Right kidney (tissue), 1 donor: Measurements from ENCODE around the gene DNAH11.

ENCODE experiments used
- DNase-seq: peaks from one replicate; pipeline ENCODE4 v3.0.0-alpha.2; 2016

DNAH11 gene

DNA sequence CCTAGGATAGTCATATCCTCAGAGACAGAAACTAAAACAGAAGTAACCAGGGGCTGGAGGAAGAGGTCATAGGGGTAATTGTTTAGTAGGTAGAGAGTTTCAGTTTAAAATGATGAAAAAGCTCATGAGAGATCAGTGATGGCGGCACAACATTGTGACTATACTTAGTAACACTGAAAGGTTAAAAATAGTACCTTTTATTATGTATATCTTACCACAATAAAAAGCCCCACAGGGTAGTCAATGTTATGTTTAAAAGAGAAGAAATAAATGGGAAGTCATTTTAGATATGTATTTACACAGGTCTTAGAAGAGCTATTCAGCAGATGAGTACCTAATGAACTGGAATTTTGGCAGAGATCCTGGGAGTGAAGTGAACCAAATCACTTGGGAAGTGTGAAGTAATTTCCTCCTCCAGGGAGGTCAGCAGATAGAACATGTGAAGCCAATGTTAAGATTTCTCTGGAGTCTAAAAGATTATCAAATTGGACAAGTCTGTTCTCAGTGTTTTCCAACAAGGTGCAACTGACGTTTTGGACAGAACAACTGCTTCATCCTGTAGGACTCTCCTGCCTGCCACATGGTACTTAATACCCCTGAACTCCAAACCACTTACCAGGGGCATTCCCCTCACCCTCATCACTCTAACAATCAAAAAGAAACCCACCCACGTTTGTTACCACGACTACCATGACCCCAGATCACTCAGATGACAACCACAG is 396.5 kb downstream of the DNAH11 start:
- no peak for DNase-seq

DNA sequence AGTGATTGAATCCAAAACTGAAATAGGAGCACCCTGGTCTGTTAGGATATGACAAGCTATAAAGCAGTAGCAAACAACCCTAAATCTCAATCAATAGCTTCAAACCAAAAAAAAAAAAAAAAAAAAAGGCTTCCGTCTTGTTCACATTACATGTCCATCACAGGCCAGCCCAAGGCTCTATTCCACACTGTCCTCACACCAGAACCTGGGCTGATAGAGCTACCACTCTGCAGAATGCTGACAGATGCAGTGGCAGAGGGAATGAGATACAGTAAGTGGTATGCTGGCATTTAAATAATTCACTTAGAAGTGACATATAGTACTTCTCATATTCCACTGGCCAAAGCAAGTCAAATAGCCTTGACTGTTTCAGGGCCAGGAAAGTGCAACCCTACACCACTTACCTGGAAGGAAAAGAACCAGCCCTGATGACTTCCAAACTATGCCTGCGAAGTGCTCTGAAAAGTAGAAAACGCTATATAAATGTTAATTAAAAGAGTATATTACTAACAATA is 397.1 kb downstream of the DNAH11 start:
- no peak for DNase-seq

DNA sequence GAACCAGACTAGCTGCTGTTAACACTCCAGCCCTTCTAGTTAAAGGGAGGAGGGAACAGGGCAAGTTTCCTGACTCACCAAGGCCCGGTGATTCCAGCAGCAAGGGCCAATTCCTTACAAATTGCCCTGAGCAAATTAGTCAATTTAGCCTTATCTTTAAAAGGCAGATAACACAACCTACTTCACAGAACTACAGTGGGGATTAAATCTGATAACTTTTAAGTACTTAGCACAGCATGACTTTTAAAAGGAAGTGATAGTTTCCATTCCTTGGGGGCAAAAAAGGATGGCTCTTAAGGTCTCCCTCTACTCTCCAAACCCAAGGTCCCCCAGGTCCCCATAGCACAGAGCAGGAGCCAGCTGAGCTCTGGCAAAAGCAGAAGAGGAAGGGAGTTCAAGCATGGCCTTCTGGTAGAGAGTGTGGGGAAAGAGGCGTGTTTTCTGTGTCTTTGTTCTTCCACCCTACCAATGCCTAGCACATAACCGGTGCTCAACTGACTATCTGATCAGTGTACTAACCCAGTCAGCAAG is 398.8 kb downstream of the DNAH11 start:
- no peak for DNase-seq

DNA sequence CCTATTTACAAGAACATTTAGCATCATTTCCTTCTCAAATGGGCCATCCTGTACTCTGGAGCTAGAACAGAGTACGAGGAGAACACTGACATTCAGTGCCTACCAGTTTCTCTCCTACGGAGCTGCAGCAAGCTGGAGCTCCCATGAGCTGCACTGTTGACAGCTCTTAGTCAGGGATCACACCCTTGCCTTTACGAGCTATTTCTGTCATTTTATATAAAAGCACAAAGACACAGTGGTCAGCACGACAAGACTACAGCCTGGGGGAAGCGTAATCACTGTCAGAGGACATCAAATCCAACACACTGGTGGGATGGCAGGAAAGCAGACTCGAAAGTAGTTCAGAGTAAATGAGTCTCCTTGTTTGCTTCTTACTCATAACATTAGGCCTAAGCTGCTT is 400.1 kb downstream of the DNAH11 start:
- DNase-seq: no peak

DNA sequence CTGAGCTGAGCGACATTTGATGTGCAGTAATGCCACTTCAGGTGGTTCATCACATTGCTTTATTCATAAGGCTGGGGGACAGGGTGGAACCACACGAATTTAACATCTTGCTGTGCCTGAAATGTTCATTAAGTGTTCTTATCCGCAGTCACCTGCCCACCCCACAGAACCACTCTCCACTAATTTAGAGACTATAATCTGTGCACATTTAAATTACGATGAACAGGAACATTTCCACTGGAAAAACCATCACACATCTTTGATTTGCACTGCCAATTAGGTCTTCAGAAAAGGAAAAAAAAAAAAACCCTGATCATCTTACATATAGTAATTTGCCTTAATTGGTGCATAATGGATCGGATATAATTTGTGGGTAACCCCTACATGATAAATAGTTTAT is 400.6 kb downstream of the DNAH11 start:
- no peak for DNase-seq

DNA sequence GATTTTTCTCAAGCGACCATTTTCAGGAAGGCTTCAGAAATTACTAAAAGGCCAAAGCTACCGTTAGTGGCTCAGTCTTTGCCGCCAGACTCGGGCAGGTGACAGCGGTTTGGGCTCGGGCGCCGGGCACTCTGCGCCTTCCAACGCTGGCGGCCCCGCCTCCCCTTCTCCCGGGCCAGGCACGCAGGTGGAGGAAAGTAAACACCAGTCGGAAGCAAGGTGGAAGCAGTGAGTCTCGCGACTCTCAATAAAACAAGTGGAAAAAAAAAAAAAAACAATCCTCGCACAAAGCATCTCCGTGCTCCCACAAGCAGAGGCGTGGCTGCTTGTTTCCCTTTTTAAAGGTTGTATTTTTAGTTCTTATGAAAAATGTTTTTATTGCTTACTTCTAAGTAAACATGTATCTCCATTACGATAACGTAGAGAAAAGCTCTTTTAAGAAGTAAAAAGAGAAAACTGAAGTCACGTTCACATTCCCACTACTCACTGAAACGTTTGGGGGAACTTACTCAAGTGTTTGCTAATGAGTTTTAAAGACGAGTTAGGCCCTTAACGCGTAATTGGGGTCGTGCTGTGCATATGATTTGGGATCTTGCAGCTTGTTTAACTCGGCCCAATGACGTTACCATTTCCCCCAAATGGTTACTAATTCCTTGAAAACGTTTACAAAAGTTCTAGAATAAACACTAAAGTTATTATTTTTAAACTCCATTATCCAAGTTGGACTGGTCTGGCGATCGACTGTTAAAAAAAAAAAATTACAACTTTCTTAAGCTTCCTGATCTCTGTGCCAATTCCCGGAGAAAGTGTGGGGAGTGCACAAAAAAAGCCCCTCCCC is 402.0 kb downstream of the DNAH11 start:
- DNase-seq: peak; percentile 61

DNA sequence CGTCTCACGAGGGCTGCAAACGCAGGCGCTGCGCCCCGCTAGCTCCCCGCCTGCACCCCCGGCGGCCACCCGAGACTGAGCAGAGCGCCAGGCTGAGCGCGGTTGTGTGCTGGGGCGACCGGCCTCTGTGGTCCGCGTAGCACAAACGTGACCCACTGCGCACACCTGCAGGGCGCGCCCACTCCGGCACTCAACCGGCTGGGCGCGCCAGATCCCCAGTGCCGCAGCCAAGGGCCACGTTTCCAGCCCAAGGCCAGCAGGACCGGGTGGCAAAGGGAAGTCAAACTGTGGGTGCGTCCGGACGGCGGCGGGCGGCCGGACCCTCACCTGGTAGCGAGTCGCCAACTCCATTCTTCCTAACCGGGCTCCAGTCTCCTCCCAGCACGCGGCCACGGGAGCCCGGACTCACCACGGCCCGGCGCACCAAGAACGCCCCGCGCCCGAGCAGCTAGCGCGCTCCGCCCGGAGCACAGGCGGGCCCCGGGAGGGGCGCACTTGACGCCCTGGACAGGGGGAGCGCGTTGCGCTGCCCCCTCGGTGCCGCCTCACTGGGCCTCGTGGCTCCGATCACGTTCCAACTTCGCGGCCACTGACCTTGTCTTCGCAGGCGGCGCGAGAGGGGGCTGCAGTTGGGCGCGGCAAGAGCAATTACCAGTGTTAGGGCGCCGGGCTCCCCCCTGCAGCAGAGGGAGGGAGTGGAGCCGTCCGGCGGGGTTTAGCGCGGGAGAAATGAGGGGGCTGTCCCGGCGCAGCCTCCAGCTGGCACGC is 402.8 kb downstream of the DNAH11 start, which contains the start of gene CDCA7L:
Gene CDCA7L (minus strand): TSS at position 446 of the 768 bp plus-strand sequence. CDS start 95 bp downstream, at position 351.
- DNase-seq: peak; percentile 98

DNA sequence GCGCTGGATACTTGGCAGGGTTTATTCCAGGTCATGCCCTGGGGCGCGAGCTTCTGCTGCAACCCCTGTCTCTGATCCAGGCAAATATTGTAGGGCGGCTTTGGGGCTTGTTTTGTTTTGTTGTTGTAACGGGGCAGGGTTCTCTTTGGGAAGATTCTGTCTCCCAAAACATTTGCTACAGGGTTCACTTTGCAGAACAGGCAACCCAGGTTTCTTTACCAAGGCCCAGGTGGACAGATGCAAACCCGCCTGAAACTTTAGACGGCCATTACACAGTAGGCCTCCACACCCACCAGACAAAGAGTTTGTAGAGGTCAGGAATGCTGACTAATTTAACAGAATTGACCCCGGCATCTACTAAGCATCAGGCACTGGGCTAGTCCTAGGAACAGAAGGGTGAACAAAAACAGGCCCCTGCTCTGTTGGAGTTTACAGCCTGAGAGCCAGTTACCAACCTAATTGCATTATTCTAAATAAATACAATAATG is 403.4 kb downstream of the DNAH11 start:
- no peak for DNase-seq

DNA sequence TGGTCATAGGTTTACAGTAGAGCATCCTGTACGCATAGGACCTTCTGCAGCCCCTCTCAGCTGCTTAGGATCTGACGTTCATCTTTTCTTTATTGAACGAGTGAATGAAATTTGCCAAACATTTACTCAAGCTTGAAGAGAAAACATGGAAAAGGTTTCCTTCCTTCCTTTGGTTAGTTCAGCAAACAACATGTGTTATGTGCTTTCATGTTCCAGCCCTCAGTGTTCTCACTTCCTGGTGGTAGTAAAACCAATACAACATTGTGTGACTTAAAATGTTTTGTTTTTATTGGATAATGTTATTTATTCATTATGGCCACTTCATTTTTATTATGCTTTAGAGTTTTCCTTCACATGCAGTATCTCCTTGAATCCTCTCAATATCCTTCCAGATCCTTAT is 404.2 kb downstream of the DNAH11 start:
- DNase-seq: no peak

DNA sequence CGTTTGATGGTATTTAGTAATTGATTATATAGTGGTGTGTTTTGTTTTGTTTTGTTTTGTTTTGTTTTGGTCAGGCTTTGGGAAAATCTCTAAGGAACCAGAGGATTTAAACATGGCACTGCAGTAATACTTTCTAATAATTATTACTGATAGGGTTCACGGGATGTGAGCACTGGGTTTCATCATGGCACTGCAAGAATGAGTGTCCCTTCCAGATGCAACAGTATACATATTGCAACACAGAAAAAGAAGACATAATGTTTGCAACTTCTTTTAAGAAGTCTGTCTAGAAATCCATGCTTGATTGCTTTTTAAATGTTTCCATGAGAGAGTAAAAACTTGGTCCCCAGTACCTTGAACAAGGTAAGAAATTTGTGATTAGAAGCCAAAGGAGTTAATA is 405.1 kb downstream of the DNAH11 start:
- DNase-seq: no peak

DNA sequence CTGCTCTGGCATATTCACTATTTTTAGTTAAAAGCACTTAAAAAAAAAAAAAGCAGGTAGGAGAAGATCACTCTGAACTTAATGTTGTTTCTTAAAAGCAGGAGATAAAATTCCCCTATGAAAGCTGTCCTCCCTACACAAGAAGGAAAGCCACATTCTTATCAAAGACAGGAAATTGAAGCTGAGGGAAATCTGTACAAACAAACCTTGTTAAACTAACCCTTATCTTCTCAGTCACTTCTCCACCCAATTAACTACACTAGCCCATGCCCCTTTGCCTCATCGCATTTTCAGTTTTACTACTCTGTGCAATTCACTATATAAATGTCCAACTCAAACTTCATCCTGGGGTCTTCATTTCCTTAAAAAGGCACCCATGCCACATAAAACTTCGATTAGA is 405.5 kb downstream of the DNAH11 start:
- DNase-seq: no peak

DNA sequence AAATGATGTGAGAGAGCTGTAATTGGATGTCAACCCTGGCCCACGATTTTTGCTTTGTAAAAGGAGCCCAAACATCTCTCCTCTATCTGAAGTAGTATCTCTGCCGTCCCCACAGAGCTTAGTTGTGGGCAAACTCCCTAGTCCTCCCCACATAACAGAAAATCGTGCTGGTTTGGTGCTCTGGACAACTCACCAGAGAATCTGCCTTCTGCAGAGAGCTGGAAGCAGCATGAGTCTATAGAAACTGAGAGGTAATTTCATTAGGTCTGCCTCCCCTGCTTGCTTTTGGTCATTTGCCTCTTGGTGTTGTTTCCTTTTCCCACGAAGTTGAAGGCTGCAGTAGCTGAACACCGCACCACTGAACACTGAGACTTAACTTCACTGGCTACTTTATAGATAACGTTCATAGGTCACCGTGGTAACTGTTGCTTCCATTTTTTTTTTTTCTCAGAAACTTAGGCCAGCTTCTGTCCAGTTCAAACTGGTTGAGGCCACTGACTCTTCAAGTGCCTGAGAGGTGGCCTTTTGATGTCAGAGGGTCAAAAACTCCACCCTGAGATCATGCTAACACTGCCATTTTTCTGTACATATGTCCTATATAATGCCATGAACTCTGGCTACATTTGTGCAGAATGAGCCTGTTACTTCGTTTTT is 406.2 kb downstream of the DNAH11 start:
- no peak for DNase-seq
